ENCODE results near the gene COL11A2.

DNA sequence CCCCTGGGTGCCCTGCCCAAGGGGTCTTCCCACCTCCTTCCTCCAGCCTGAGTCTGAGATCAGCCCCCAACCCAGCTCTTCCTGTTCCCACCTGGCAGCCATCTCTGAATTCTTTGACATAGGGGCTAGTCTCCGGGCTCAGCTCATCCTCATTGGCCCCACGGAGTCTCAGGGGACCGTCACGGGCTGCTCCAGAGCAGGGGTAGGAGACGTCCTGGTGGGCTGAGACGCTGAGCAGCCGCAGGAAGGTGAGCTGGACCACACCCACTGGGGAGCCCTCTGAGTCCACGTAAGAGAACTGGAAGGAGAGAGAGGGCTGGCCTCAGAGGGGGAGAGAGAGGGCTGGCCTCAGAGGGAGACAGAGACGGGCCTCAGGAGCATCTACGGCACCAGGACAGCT lies 28.1 kb downstream of the COL11A2 start:
- TF ChIP-seq POLR2A (IDR thresholded peaks at IDR 0.05), result no peak
- TF ChIP-seq, protein P1, sequence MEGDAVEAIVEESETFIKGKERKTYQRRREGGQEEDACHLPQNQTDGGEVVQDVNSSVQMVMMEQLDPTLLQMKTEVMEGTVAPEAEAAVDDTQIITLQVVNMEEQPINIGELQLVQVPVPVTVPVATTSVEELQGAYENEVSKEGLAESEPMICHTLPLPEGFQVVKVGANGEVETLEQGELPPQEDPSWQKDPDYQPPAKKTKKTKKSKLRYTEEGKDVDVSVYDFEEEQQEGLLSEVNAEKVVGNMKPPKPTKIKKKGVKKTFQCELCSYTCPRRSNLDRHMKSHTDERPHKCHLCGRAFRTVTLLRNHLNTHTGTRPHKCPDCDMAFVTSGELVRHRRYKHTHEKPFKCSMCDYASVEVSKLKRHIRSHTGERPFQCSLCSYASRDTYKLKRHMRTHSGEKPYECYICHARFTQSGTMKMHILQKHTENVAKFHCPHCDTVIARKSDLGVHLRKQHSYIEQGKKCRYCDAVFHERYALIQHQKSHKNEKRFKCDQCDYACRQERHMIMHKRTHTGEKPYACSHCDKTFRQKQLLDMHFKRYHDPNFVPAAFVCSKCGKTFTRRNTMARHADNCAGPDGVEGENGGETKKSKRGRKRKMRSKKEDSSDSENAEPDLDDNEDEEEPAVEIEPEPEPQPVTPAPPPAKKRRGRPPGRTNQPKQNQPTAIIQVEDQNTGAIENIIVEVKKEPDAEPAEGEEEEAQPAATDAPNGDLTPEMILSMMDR (IDR thresholded peaks at IDR 0.05), result no peak
